GM21447 (cell line): ENCODE measurements around the gene FGL2.
"Not testable (repeated sequence)": the region's sequence is repeated elsewhere in the genome, so short reads cannot be mapped to it uniquely, and the experiment has no call there.

Experiments used
- ATAC-seq: cut with Tn5 transposase; IDR thresholded peaks from one replicate; pipeline ENCODE4 v1.9.1; 2021; ENCODE audit not compliant: unreplicated experiment

The FGL2 gene

GRCh38 chr7:77157446-77157845 is 42.2 kb downstream of the FGL2 start:
- ATAC-seq = peak; percentile 52

GRCh38 chr7:77157034-77157433 is 42.6 kb downstream of the FGL2 start:
- peak; percentile 81 for ATAC-seq

- ATAC-seq = not testable (repeated sequence)
These were observed 43.8 kb downstream of the FGL2 start for GRCh38 chr7:77155601-77156377.

- peak; percentile 45 for ATAC-seq
These were observed 44.6 kb downstream of the FGL2 start for GRCh38 chr7:77154917-77155464.

- ATAC-seq = not testable (repeated sequence)
These were observed 47.4 kb downstream of the FGL2 start for GRCh38 chr7:77152232-77152631.
